HCT116 (cell line): ENCODE measurements around the gene ASMTL. TPM values are rescaled to one million over a fixed set of nuclear protein-coding genes. Genes with fewer than 3 reads are reported as not detected.
A peak's percentile ranks its signal among the peaks of the same experiment; 100 is the strongest.

Experiments
- ATAC-seq: fragments of 200-7000 bp; cut with Tn5 transposase; 2 replicates; pipeline ENCODE4 v1.9.1; 2020; ENCODE audit warnings: mild to moderate bottlenecking, moderate library complexity
- Bru-seq: library from RNA; stranded (reverse); fragments of 400-500 nt; gene quantifications from one replicate; lab custom pipeline; 2021; lab: Mats Ljungman, UMichigan
- BruChase-seq, 2 experiments: library from RNA; stranded (reverse); fragments of 400-500 nt; gene quantifications; one replicate each; lab custom pipeline; 2021; lab: Mats Ljungman, UMichigan
- BruUV-seq: library from RNA; stranded (reverse); fragments of 400-500 nt; replicated peaks from 2 replicates; lab custom pipeline; 2021; lab: Mats Ljungman, UMichigan
- CTCF ChIA-PET: fragments of 300-600 bp; sonication (Branson Sonifier 250); formaldehyde crosslinking; loops from one replicate; lab custom pipeline; 2021; ENCODE audit warnings: antibody characterized with exemption; lab: Charles Lee
- POLR2A ChIA-PET: fragments of 300-600, 350-600 bp; sonication (Branson Sonifier 250); formaldehyde crosslinking; loops from one replicate; lab custom pipeline; 2021; ENCODE audit warnings: antibody characterized with exemption; lab: Charles Lee
- RAD21 ChIA-PET, 2 experiments: fragments of 300-600 bp; sonication (Branson Sonifier 250); formaldehyde crosslinking; loops; one replicate each; lab custom pipeline; 2023; ENCODE audit warnings: low total read pairs in 2 of 2; ENCODE audit not compliant: uncharacterized antibody in 2 of 2, unreplicated experiment in 2 of 2, low non-redundant PET in 1 of 2; lab: Charles Lee
- DNase-seq: peaks from one replicate; pipeline ENCODE4 v3.0.0-alpha.2; 2010; ENCODE audit warnings: low read depth, low spot score
- H2AFZ ChIP-seq: fragments of 200-600 bp; shearing (Covaris generic), sonication (generic); 2 replicates; pipeline ENCODE4 v1.6.1; 2017; ENCODE audit warnings: low read depth, mixed run types, mixed read lengths, antibody characterized with exemption, low read length; ENCODE audit not compliant: poor library complexity, severe bottlenecking
- H3K27ac ChIP-seq: 2 replicates; pipeline ENCODE4 v1.5.1; 2012; ENCODE audit warnings: low read depth, low read length
- H3K27me3 ChIP-seq: fragments of 200-600 bp; sonication (generic); 2 replicates; pipeline ENCODE4 v1.6.1; 2016; ENCODE audit warnings: mixed run types, low read length, mixed read lengths; ENCODE audit not compliant: insufficient read depth
- H3K36me3 ChIP-seq, 2 experiments: fragments of 200-500 bp in 1 of 2; fragments of 200-600 bp in 1 of 2; sonication (Bioruptor generic) in 1 of 2; sonication (generic) in 1 of 2; 2 replicates each; pipeline versions ENCODE4 v1.5.1 to v1.6.1; 2014 to 2016; ENCODE audit warnings: low read length in 2 of 2, inconsistent platforms in 1 of 2, mixed read lengths in 1 of 2, mixed run types in 1 of 2; ENCODE audit not compliant: insufficient read depth in 2 of 2, control insufficient read depth in 1 of 2
- H3K4me1 ChIP-seq, 2 experiments: fragments of 200-600 bp in 1 of 2; sonication (generic) in 1 of 2; 2 replicates each; pipeline versions ENCODE4 v1.5.1 to v1.6.1; 2012 to 2017; ENCODE audit warnings: low read length in 2 of 2, inconsistent platforms in 1 of 2, mild to moderate bottlenecking in 1 of 2, mixed read lengths in 1 of 2, mixed run types in 1 of 2, moderate library complexity in 1 of 2; ENCODE audit not compliant: insufficient read depth in 2 of 2, control insufficient read depth in 1 of 2
- H3K4me2 ChIP-seq: fragments of 200-600 bp; sonication (generic); 2 replicates; pipeline ENCODE4 v1.6.1; 2017; ENCODE audit warnings: mixed run types, low read length, mixed read lengths
- H3K4me3 ChIP-seq, 2 experiments: fragments of 200-600 bp in 1 of 2; sonication (generic) in 1 of 2; replicated peaks in 1 of 2; 2 replicates each; pipeline ENCODE4 v1.5.1; 2011 to 2016; ENCODE audit warnings: low read length in 2 of 2, control low read depth in 1 of 2, low read depth in 1 of 2, mild to moderate bottlenecking in 1 of 2, mixed read lengths in 1 of 2, mixed run types in 1 of 2
- H3K79me2 ChIP-seq: fragments of 200-600 bp; sonication (generic); 2 replicates; pipeline ENCODE4 v1.6.1; 2017; ENCODE audit warnings: mild to moderate bottlenecking, mixed run types, low read length, moderate library complexity, mixed read lengths; ENCODE audit not compliant: insufficient read depth
- H3K9ac ChIP-seq: fragments of 200-600 bp; sonication (generic); 2 replicates; pipeline ENCODE4 v1.6.1; 2016; ENCODE audit warnings: low read length, mixed read lengths
- H3K9me2 ChIP-seq: fragments of 200-600 bp; sonication (generic), shearing (Covaris generic); 2 replicates; pipeline ENCODE4 v1.6.1; 2017; ENCODE audit warnings: mixed run types, mild to moderate bottlenecking, moderate library complexity; ENCODE audit not compliant: insufficient read depth
- H3K9me3 ChIP-seq, 2 experiments: fragments of 200-500 bp in 1 of 2; fragments of 200-600 bp in 1 of 2; sonication (Bioruptor generic) in 1 of 2; sonication (generic) in 1 of 2; 2 replicates each; pipeline ENCODE4 v1.6.1; 2014 to 2017; ENCODE audit warnings: low read length in 2 of 2, mixed read lengths in 2 of 2, inconsistent platforms in 1 of 2, low read depth in 1 of 2, mild to moderate bottlenecking in 1 of 2, mixed run types in 1 of 2, moderate library complexity in 1 of 2; ENCODE audit not compliant: control insufficient read depth in 1 of 2, insufficient read depth in 1 of 2
- H4K20me1 ChIP-seq: fragments of 200-600 bp; sonication (generic), shearing (Covaris generic); 2 replicates; pipeline ENCODE4 v1.6.1; 2017; ENCODE audit warnings: mixed run types, mild to moderate bottlenecking, moderate library complexity; ENCODE audit not compliant: insufficient read depth
- CEBPB ChIP-seq: IDR thresholded peaks from 2 replicates; pipeline ENCODE4 v1.6.1; 2012; ENCODE audit warnings: low read depth
- EGR1 ChIP-seq: IDR thresholded peaks from 2 replicates; pipeline ENCODE4 v1.6.1; 2012; ENCODE audit warnings: low read depth
- EZH2 ChIP-seq: fragments of 200-600 bp; sonication (generic); IDR thresholded peaks from 2 replicates; pipeline ENCODE4 v1.6.1; 2017; ENCODE audit warnings: antibody characterized with exemption, mixed run types
- JUND ChIP-seq: IDR thresholded peaks from 2 replicates; pipeline ENCODE4 v1.6.1; 2012
- POLR2A ChIP-seq: IDR thresholded peaks from 2 replicates; pipeline ENCODE4 v1.7.0; 2011; ENCODE audit warnings: borderline replicate concordance; ENCODE audit not compliant: insufficient read depth, insufficient read length; ENCODE audit errors: extremely low read depth
- POLR2AphosphoS5 ChIP-seq: IDR thresholded peaks from 2 replicates; pipeline ENCODE4 v1.6.1; 2011; ENCODE audit warnings: mild to moderate bottlenecking, low read depth, low read length, moderate library complexity
- SP1 ChIP-seq: IDR thresholded peaks from 2 replicates; pipeline ENCODE4 v1.6.1; 2012; ENCODE audit warnings: low read depth
- intact Hi-C: fragments of 100-400 bp; cut with micrococcal nuclease; formaldehyde crosslinking; loops from 2 replicates; pipeline ENCODE4 v1.10.0; 2022
- long read RNA-seq: library from polyadenylated mRNA; unstranded; transcript quantifications from one replicate; pipeline ENCODE4 v2.0.0, GENCODE V29; 2021; ENCODE audit not compliant: unreplicated experiment
- polyA plus RNA-seq: library from polyadenylated mRNA; unstranded; fragments of >200 nt; gene quantifications from 2 replicates; pipeline ENCODE4 v1.2.1, GENCODE V29; 2012; ENCODE audit warnings: missing spikeins
- total RNA-seq: library from RNA; stranded (reverse); gene quantifications from one replicate; pipeline ENCODE4 v1.2.1, GENCODE V29; 2021; ENCODE audit not compliant: unreplicated experiment
- TF ChIP-seq, protein P1 (sequence below), 3 experiments: fragments of 200-600 bp in 1 of 3; sonication (generic) in 1 of 3; IDR thresholded peaks in 2 of 3; conservative IDR thresholded peaks in 1 of 3; 2 replicates each; pipeline ENCODE4 v1.5.1; 2012 to 2017; ENCODE audit warnings: low read depth in 2 of 3, low read length in 2 of 3, antibody characterized with exemption in 1 of 3, borderline replicate concordance in 1 of 3, control low read depth in 1 of 3, mild to moderate bottlenecking in 1 of 3, mixed read lengths in 1 of 3, mixed run types in 1 of 3, moderate library complexity in 1 of 3; ENCODE audit not compliant: insufficient read depth in 1 of 3
- TF ChIP-seq, protein P2 (sequence below): IDR thresholded peaks from 2 replicates; pipeline ENCODE4 v1.6.1; 2012

The ASMTL gene, protein sequence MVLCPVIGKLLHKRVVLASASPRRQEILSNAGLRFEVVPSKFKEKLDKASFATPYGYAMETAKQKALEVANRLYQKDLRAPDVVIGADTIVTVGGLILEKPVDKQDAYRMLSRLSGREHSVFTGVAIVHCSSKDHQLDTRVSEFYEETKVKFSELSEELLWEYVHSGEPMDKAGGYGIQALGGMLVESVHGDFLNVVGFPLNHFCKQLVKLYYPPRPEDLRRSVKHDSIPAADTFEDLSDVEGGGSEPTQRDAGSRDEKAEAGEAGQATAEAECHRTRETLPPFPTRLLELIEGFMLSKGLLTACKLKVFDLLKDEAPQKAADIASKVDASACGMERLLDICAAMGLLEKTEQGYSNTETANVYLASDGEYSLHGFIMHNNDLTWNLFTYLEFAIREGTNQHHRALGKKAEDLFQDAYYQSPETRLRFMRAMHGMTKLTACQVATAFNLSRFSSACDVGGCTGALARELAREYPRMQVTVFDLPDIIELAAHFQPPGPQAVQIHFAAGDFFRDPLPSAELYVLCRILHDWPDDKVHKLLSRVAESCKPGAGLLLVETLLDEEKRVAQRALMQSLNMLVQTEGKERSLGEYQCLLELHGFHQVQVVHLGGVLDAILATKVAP
- total RNA-seq (59.6 TPM), Bru-seq, nascent RNA (percentile 57 among the genes with signal in this experiment), BruChase-seq, experiment 1, labeled RNA remaining after a 6-hour chase (percentile 69 among the genes with signal in this experiment), BruChase-seq, experiment 2, labeled RNA remaining after a 2-hour chase (percentile 71 among the genes with signal in this experiment)
- 50.5 and 59.2 TPM in 2 replicates for polyA plus RNA-seq
- long read RNA-seq, transcript ASMTL-201 (13 exons, 2,027 nt), result major isoform, 154 of 184 reads
- long read RNA-seq, partial matches to known transcripts, result 10 of 184 reads
- long read RNA-seq, other reads (novel, unspliced or antisense), result 20 of 184 reads

DNA sequence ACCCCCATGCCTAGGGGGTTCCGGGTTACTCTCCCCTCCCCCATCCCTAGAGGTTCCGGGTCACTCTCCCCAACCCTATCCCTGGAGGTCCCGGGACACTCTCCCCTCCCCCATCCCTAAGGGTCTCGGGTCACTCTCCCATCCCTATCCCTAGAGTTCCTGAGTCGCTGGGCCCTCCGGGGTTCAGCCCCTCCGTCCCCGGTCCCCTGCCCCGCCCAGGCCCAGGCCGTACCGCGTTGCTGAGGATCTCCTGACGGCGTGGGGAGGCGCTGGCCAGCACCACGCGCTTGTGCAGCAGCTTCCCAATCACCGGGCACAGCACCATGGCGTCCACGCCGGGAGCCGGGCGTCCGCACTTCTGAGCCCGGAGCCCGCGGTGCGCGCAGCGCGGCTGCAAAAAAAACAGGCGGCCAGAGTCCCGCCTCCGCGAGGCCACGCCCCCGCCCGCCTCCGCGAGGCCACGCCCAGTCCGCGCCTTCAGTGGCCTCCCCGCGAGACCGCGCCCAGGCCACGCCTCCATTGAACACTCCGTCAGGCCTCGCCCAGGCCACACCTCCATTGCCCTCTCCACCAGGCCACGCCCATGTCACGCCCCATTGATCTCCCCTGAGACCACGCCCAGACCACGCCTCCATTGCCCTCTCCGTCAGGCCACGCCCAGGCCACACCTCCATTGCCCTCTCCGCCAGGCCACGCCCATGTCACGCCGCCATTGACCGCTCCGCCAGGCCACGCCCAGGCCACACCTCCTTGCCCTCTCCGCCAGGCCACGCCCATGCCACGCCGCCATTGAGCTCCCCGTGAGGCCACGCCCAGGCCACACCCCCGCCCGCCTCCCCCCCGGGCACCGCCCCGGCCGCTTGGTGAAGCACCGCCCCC is at the start of gene ASMTL:
Gene ASMTL (minus strand): TSS at position 394 of the 879 bp plus-strand sequence. CDS start 69 bp downstream, at position 325.
- RAD21 ChIA-PET, result no interaction called here

More for the DNA sequence above, at the start of gene ASMTL:
- ATAC-seq, result peak; percentile 87
- TF ChIP-seq EZH2 (no peak), JUND (no peak), SP1 (no peak), CEBPB (no peak), POLR2A (peak; percentile 83), POLR2AphosphoS5 (peak; percentile 91), EGR1 (no peak)
- TF ChIP-seq, protein P1, sequence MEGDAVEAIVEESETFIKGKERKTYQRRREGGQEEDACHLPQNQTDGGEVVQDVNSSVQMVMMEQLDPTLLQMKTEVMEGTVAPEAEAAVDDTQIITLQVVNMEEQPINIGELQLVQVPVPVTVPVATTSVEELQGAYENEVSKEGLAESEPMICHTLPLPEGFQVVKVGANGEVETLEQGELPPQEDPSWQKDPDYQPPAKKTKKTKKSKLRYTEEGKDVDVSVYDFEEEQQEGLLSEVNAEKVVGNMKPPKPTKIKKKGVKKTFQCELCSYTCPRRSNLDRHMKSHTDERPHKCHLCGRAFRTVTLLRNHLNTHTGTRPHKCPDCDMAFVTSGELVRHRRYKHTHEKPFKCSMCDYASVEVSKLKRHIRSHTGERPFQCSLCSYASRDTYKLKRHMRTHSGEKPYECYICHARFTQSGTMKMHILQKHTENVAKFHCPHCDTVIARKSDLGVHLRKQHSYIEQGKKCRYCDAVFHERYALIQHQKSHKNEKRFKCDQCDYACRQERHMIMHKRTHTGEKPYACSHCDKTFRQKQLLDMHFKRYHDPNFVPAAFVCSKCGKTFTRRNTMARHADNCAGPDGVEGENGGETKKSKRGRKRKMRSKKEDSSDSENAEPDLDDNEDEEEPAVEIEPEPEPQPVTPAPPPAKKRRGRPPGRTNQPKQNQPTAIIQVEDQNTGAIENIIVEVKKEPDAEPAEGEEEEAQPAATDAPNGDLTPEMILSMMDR (IDR thresholded peaks at IDR 0.05 in 2 of 3, conservative IDR thresholded peaks at IDR 0.05 in 1 of 3; ENCODE audit: borderline replicate concordance in 1 of 3, insufficient read depth in 1 of 3, low read depth in 2 of 3, low read length in 2 of 3), result no peak
- TF ChIP-seq, protein P2, sequence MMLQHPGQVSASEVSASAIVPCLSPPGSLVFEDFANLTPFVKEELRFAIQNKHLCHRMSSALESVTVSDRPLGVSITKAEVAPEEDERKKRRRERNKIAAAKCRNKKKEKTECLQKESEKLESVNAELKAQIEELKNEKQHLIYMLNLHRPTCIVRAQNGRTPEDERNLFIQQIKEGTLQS, result no peak
- H3K79me2 ChIP-seq, result peaks cover 48% of the 10 kb centered on the region
- H3K36me3 ChIP-seq, result peaks cover 0 to 11% of the 10 kb centered on the region in 2 experiments; a peak in 1 of 4 replicates
- H3K9me3 ChIP-seq, result no peaks in the 10 kb centered on the region; a peak in 1 of 4 replicates
- ChIA-PET CTCF (no interaction called here), POLR2A (no interaction called here)
- H3K9me2 ChIP-seq, result no peaks in the 10 kb centered on the region
- intact Hi-C loops, result loop anchor here (5.0 to 10.0 kb wide), 5 partner anchors 130 to 1175 kb away; no protein-coding TSS in a partner anchor
- peak within 1 kb of the TSS; percentile 93 for H3K9ac ChIP-seq
- H3K27ac ChIP-seq, result peak within 1 kb of the TSS; percentile 71
- H3K4me3 ChIP-seq, result peak within 1 kb of the TSS; percentile 82 to 83
- H2AFZ ChIP-seq, result no peak within 1 kb of the TSS
- H3K4me2 ChIP-seq, result peak within 1 kb of the TSS; percentile 80
- no peaks in the 10 kb centered on the region for H4K20me1 ChIP-seq
- peak; percentile 91 for DNase-seq
- TSS peak; percentile 50 for BruUV-seq
- no peaks in the 10 kb centered on the region for H3K27me3 ChIP-seq
- peaks cover 0 to 8% of the 10 kb centered on the region in 2 experiments; a peak in 1 of 4 replicates for H3K4me1 ChIP-seq
